Measurements from ENCODE around the gene B3GNT5.
A peak's percentile ranks its signal among the peaks of the same experiment; 100 is the strongest.

The B3GNT5 gene

GRCh38 chr3:183262875-183263378, 9.9 kb downstream of the B3GNT5 start:
- no peak for DNase-seq (ENCODE audit: low read depth)
- no peak for TF ChIP-seq CTCF (IDR thresholded peaks at IDR 0.05; ENCODE audit: low read length, missing control alignments)

DNA sequence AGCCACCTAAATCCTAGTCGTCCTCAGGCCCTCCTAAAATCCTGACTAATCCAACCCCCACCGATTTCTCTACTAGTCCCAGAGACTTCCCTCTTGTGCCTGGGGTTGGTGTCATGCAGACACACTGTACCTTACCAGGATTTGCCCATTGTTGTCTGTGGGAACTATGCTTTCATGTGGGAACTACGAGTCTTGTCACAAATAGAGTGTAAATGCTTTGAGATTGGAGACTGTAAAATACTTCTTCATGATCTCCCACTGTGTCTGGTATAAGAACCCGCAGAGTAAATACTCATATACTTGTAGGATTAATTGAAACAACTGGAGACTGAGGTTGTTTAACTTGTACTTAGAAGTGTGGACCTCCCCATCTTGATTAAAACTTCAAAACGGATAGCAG, 11.2 kb downstream of the B3GNT5 start:
- no peak overlapping the region for H3K4me3 ChIP-seq (replicated peaks; ENCODE audit: low read depth, low read length)
- no peak for DNase-seq (ENCODE audit: low read depth)
- TF ChIP-seq CTCF (IDR thresholded peaks at IDR 0.05; ENCODE audit: low read length, missing control alignments), result no peak

More at GRCh38 chr3:183262875-183263378, 9.9 kb downstream of the B3GNT5 start:
- no peak overlapping the region for H3K4me3 ChIP-seq (replicated peaks; ENCODE audit: low read depth, low read length)

DNA sequence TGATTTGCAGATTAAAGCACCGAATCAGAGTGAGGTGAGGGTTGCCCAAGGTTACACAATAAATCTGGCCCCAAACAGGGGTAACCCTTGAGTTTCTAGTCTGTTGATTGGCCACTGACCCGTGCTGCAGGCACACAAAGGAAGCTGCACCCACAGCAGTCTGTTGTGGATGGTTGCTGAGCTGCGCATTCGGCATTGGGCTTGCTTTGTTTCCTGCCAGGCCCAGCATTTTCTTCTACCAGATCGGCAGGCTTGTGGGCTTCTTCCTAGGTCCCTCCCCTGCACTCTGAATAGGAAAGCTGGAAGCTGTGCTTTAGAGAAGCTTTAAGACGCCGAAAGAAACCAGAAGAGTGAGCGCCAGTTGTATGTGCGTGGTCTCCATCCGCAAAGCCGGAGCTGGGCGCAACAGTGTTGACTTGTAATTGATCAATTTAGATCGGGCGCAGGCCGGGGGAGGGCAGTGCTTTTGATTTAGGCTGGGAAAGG, 12.1 kb downstream of the B3GNT5 start:
- peak overlapping the region; percentile 38 for H3K4me3 ChIP-seq (replicated peaks; ENCODE audit: low read depth, low read length)
- TF ChIP-seq CTCF (IDR thresholded peaks at IDR 0.05; ENCODE audit: low read length, missing control alignments), result no peak
- DNase-seq (ENCODE audit: low read depth), result peak; percentile 82

DNA sequence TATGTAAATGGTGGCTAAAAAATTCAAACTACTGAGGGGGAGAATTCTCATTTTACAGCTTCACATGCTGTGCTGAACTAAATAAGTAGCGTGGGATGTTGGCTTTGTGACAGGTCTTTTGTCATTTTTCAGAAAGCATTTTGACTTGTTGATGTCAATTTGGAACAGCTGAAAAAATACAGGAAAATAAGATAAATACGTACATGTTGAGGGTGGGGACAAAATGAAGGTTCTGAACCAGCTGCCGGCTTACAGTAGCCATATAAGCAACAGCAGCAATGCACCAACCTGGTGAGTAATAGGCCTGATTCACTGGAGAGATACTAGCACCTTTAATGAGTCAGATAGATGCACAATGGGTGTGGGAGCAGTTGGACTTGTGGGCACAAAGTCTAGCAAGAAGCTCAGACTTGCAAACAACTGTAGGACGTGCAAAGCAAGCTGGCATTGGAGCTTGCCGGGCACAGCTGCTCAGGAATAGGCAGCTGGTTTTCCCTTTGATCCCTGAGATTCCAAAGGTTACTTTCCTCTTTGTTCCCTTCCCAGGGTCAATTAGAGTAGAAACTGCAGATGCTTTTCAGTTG, 12.9 kb downstream of the B3GNT5 start:
- H3K4me3 ChIP-seq (replicated peaks; ENCODE audit: low read depth, low read length), result peak overlapping the region; percentile 38
- DNase-seq (ENCODE audit: low read depth), result peak; percentile 85

DNA sequence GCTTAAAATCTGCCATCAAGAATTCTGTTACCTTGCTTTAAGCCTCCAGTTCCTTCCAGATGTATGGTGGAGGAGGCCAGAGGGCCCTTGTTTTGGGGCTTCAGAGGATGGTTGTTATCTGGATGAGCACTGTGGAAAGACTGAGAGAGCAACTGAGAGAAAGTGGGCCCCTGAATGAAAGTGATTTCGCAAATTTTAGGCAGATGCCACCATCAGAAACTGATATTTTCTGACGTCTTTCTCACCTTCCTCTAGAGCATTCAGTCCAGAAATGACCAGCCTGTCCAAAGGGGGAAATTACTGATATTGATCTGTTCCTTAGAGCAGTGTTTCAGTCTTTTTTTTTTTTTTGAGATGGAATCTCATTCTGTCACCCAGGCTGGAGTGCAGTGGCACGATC, 13.4 kb downstream of the B3GNT5 start:
- TF ChIP-seq CTCF (IDR thresholded peaks at IDR 0.05; ENCODE audit: low read length, missing control alignments), result no peak
- no peak overlapping the region for H3K4me3 ChIP-seq (replicated peaks; ENCODE audit: low read depth, low read length)
- no peak for DNase-seq (ENCODE audit: low read depth)

More for the DNA sequence above, 12.9 kb downstream of the B3GNT5 start:
- TF ChIP-seq CTCF (IDR thresholded peaks at IDR 0.05; ENCODE audit: low read length, missing control alignments), result no peak

- TF ChIP-seq CTCF (IDR thresholded peaks at IDR 0.05; ENCODE audit: low read length, missing control alignments), result no peak
- no peak overlapping the region for H3K4me3 ChIP-seq (replicated peaks; ENCODE audit: low read depth, low read length)
- no peak for DNase-seq (ENCODE audit: low read depth)
Measured at GRCh38 chr3:183267140-183267539, 14.1 kb downstream of the B3GNT5 start.

- no peak overlapping the region for H3K4me3 ChIP-seq (replicated peaks; ENCODE audit: low read depth, low read length)
- no peak for TF ChIP-seq CTCF (IDR thresholded peaks at IDR 0.05; ENCODE audit: low read length, missing control alignments)
- no peak for DNase-seq (ENCODE audit: low read depth)
Measured at GRCh38 chr3:183268366-183268765, 15.3 kb downstream of the B3GNT5 start.
